Measurements from ENCODE around the gene PLXNA4. TPM values are rescaled to one million over a fixed set of nuclear protein-coding genes. Genes with fewer than 3 reads are reported as not detected.

Gene PLXNA4
- total and polyA plus RNA-seq, 7 experiments from 2014 or later, result 0.05 to 31.6 (median 1.1) TPM

- Histone ChIP-seq H3K9me3 (ENCODE audit: control insufficient read depth in 2 of 3, low read length in 3 of 3) (no peaks in the 10 kb centered on the region), H3K36me3 (ENCODE audit: control insufficient read depth in 2 of 3, insufficient read depth in 3 of 3, low read length in 3 of 3) (no peaks in the 10 kb centered on the region), H3K4me3 (ENCODE audit: low read length) (no peak overlapping the region), H3K27ac (ENCODE audit: low read depth, low read length) (no peak overlapping the region), H3K27me3 (ENCODE audit: control insufficient read depth in 2 of 2, insufficient read depth in 2 of 2, low read length in 2 of 2) (no peaks in the 10 kb centered on the region), H3K4me1 (ENCODE audit: control insufficient read depth in 2 of 2, insufficient read depth in 2 of 2, low read length in 2 of 2) (peaks cover 20 to 43% of the 10 kb centered on the region in 2 donors)
- H3K27me3 Mint-ChIP-seq, result no peaks in the 10 kb centered on the region
- DNase-seq, result no peak
- peaks cover 21 to 93% (median 48%) of the 10 kb centered on the region in 7 donors for H3K4me1 Mint-ChIP-seq
- intact Hi-C loops (cut with micrococcal nuclease), result loop anchor here in 1 of 2 donors (1.0 kb wide), 1 partner anchor 12 kb away; no protein-coding TSS in a partner anchor
- H3K4me3 Mint-ChIP-seq, result peak overlapping the region in 1 of 10 donors; percentile 64
- peaks cover 0 to 44% (median 0%) of the 10 kb centered on the region in 5 donors for H3K36me3 Mint-ChIP-seq
- ATAC-seq, result no peak
- ChIA-PET POLR2A (interaction anchor here (0.7 to 1.4 kb wide), 2 partner anchors 13 to 319 kb away, joined by 3 to 4 read pairs; no protein-coding TSS in a partner anchor), CTCF (no interaction called here)
- peak overlapping the region in 2 of 9 donors; percentile 46 to 69 for H3K27ac Mint-ChIP-seq
- H3K9me3 Mint-ChIP-seq, result peaks cover 0 to 5% (median 0%) of the 10 kb centered on the region in 11 donors
These were observed 125.6 kb downstream of the PLXNA4 start for GRCh38 chr7:132450696-132451095.

- no peak overlapping the region for H3K4me3 ChIP-seq (ENCODE audit: low read length)
- H3K27me3 Mint-ChIP-seq, result no peaks in the 10 kb centered on the region
- H3K27ac ChIP-seq (ENCODE audit: low read depth, low read length), result no peak overlapping the region
- DNase-seq (no peak), ATAC-seq (no peak)
- H3K4me3 Mint-ChIP-seq, result peak overlapping the region in 1 of 10 donors; percentile 64
- no peaks in the 10 kb centered on the region for H3K27me3 ChIP-seq (ENCODE audit: control insufficient read depth in 2 of 2, insufficient read depth in 2 of 2, low read length in 2 of 2)
- no peaks in the 10 kb centered on the region for H3K36me3 ChIP-seq (ENCODE audit: control insufficient read depth in 2 of 3, insufficient read depth in 3 of 3, low read length in 3 of 3)
- H3K4me1 Mint-ChIP-seq, result peaks cover 22 to 93% (median 48%) of the 10 kb centered on the region in 7 donors
- peak overlapping the region in 2 of 9 donors; percentile 46 to 69 for H3K27ac Mint-ChIP-seq
- intact Hi-C loops (cut with micrococcal nuclease), result loop anchor here in 1 of 2 donors (1.0 kb wide), 1 partner anchor 12 kb away; no protein-coding TSS in a partner anchor
- H3K9me3 Mint-ChIP-seq, result peaks cover 0 to 7% (median 0%) of the 10 kb centered on the region in 11 donors
- CTCF ChIA-PET, result no interaction called here
- no peaks in the 10 kb centered on the region for H3K9me3 ChIP-seq (ENCODE audit: control insufficient read depth in 2 of 3, low read length in 3 of 3)
- H3K36me3 Mint-ChIP-seq, result peaks cover 0 to 49% (median 0%) of the 10 kb centered on the region in 5 donors
- POLR2A ChIA-PET, result interaction anchor here (0.7 to 1.4 kb wide), 2 partner anchors 12 to 320 kb away, joined by 3 to 4 read pairs; no protein-coding TSS in a partner anchor
- H3K4me1 ChIP-seq (ENCODE audit: control insufficient read depth in 2 of 2, insufficient read depth in 2 of 2, low read length in 2 of 2), result peaks cover 16 to 43% of the 10 kb centered on the region in 2 donors
These were observed 126.1 kb downstream of the PLXNA4 start for GRCh38 chr7:132450188-132450587.

DNA sequence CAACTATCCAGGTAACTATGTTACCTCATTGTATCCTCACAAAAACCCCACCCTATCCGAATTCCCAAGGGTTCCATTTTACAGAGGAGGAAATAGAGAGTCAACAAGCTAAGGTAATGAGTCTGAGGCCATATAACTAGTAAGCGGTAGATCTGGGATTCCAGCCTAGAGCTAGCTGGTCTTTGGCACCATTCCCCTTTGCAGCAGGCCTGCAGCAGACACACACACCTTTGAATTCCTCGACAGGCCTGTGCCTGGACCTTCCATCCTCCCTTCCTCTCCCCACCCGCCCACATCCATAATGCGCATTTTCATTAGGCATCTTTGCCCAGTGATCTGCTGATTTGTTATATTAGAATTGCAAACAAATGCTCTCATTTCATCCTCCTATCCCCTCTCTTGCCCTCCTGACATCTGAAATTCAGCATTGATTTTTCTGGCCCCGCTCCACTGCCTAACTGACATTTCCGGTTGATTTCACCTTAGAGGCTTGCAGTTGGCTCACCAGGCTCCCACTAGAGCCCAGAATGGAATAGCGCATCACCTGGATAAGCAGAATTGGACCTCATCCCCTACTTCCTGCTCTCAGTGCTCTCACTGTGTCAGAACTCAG is 129.5 kb downstream of the PLXNA4 start:
- Histone ChIP-seq H3K36me3 (ENCODE audit: control insufficient read depth in 2 of 3, insufficient read depth in 3 of 3, low read length in 3 of 3) (no peaks in the 10 kb centered on the region), H3K27ac (ENCODE audit: low read depth, low read length) (no peak overlapping the region), H3K27me3 (ENCODE audit: control insufficient read depth in 2 of 2, insufficient read depth in 2 of 2, low read length in 2 of 2) (no peaks in the 10 kb centered on the region), H3K4me1 (ENCODE audit: control insufficient read depth in 2 of 2, insufficient read depth in 2 of 2, low read length in 2 of 2) (peaks cover 4 to 25% of the 10 kb centered on the region in 2 donors), H3K4me3 (ENCODE audit: low read length) (no peak overlapping the region), H3K9me3 (ENCODE audit: control insufficient read depth in 2 of 3, low read length in 3 of 3) (no peaks in the 10 kb centered on the region)
- H3K36me3 Mint-ChIP-seq, result peaks cover 0 to 47% (median 0%) of the 10 kb centered on the region in 5 donors
- H3K4me3 Mint-ChIP-seq, result peak overlapping the region in 2 of 10 donors; percentile 16 to 30
- ATAC-seq, result no peak
- H3K9me3 Mint-ChIP-seq, result peaks cover 0 to 7% (median 0%) of the 10 kb centered on the region in 11 donors
- ChIA-PET CTCF (no interaction called here), POLR2A (no interaction called here)
- H3K4me1 Mint-ChIP-seq, result peaks cover 22 to 91% (median 47%) of the 10 kb centered on the region in 7 donors
- H3K27me3 Mint-ChIP-seq, result peaks cover 0 to 3% (median 0%) of the 10 kb centered on the region in 5 donors
- H3K27ac Mint-ChIP-seq, result peak overlapping the region in 4 of 9 donors; percentile 41 to 71 (median 56)
- DNase-seq, result no peak
- intact Hi-C loops (cut with micrococcal nuclease), result no loop called here

- H3K27ac ChIP-seq (ENCODE audit: low read depth, low read length), result no peak overlapping the region
- ATAC-seq (peak; percentile 54), DNase-seq (no peak)
- Mint-ChIP-seq H3K36me3 (peaks cover 0 to 49% (median 0%) of the 10 kb centered on the region in 5 donors), H3K27ac (peak overlapping the region in 2 of 9 donors; percentile 41 to 64), H3K9me3 (peaks cover 0 to 7% (median 0%) of the 10 kb centered on the region in 11 donors), H3K4me3 (peak overlapping the region in 2 of 10 donors; percentile 16 to 30), H3K27me3 (peaks cover 0 to 3% (median 0%) of the 10 kb centered on the region in 5 donors), H3K4me1 (peaks cover 22 to 88% (median 47%) of the 10 kb centered on the region in 7 donors)
- intact Hi-C loops (cut with micrococcal nuclease), result no loop called here
- peaks cover 4 to 20% of the 10 kb centered on the region in 2 donors for H3K4me1 ChIP-seq (ENCODE audit: control insufficient read depth in 2 of 2, insufficient read depth in 2 of 2, low read length in 2 of 2)
- POLR2A ChIA-PET, result no interaction called here
- H3K27me3 ChIP-seq (ENCODE audit: control insufficient read depth in 2 of 2, insufficient read depth in 2 of 2, low read length in 2 of 2), result no peaks in the 10 kb centered on the region
- CTCF ChIA-PET, result no interaction called here
- no peaks in the 10 kb centered on the region for H3K9me3 ChIP-seq (ENCODE audit: control insufficient read depth in 2 of 3, low read length in 3 of 3)
- no peak overlapping the region for H3K4me3 ChIP-seq (ENCODE audit: low read length)
- H3K36me3 ChIP-seq (ENCODE audit: control insufficient read depth in 2 of 3, insufficient read depth in 3 of 3, low read length in 3 of 3), result no peaks in the 10 kb centered on the region
These were observed 130.0 kb downstream of the PLXNA4 start for GRCh38 chr7:132446260-132446659.

GRCh38 chr7:132443761-132444520 is 132.3 kb downstream of the PLXNA4 start:
- POLR2A ChIA-PET, result no interaction called here

GRCh38 chr7:132441935-132442334 is 134.3 kb downstream of the PLXNA4 start:
- peaks cover 0 to 3% (median 0%) of the 10 kb centered on the region in 5 donors for H3K27me3 Mint-ChIP-seq
- no peaks in the 10 kb centered on the region for H3K9me3 ChIP-seq (ENCODE audit: control insufficient read depth in 2 of 3, low read length in 3 of 3)
- no peak overlapping the region for H3K27ac ChIP-seq (ENCODE audit: low read depth, low read length)
- CTCF ChIA-PET, result interaction anchor here (0.6 kb wide), 1 partner anchor 67 kb away, joined by 3 read pairs; no protein-coding TSS in a partner anchor
- POLR2A ChIA-PET, result no interaction called here
- no peaks in the 10 kb centered on the region for H3K27me3 ChIP-seq (ENCODE audit: control insufficient read depth in 2 of 2, insufficient read depth in 2 of 2, low read length in 2 of 2)
- H3K4me1 Mint-ChIP-seq, result peaks cover 34 to 90% (median 65%) of the 10 kb centered on the region in 7 donors
- no peaks in the 10 kb centered on the region for H3K36me3 ChIP-seq (ENCODE audit: control insufficient read depth in 2 of 3, insufficient read depth in 3 of 3, low read length in 3 of 3)
- intact Hi-C loops (cut with micrococcal nuclease), result no loop called here
- peak overlapping the region in 3 of 9 donors; percentile 0 to 64 (median 38) for H3K27ac Mint-ChIP-seq
- DNase-seq (no peak), ATAC-seq (no peak)
- H3K4me3 ChIP-seq (ENCODE audit: low read length), result no peak overlapping the region
- H3K4me3 Mint-ChIP-seq, result peak overlapping the region in 1 of 10 donors; percentile 44
- H3K36me3 Mint-ChIP-seq, result peaks cover 0 to 50% (median 0%) of the 10 kb centered on the region in 5 donors
- peaks cover 17 to 38% of the 10 kb centered on the region in 2 donors for H3K4me1 ChIP-seq (ENCODE audit: control insufficient read depth in 2 of 2, insufficient read depth in 2 of 2, low read length in 2 of 2)
- H3K9me3 Mint-ChIP-seq, result peaks cover 0 to 5% (median 0%) of the 10 kb centered on the region in 11 donors

More at GRCh38 chr7:132443761-132444520, 132.3 kb downstream of the PLXNA4 start:
- DNase-seq, result no peak
- Histone ChIP-seq H3K27me3 (ENCODE audit: control insufficient read depth in 2 of 2, insufficient read depth in 2 of 2, low read length in 2 of 2) (no peaks in the 10 kb centered on the region), H3K9me3 (ENCODE audit: control insufficient read depth in 2 of 3, low read length in 3 of 3) (no peaks in the 10 kb centered on the region), H3K4me3 (ENCODE audit: low read length) (no peak overlapping the region), H3K27ac (ENCODE audit: low read depth, low read length) (no peak overlapping the region), H3K36me3 (ENCODE audit: control insufficient read depth in 2 of 3, insufficient read depth in 3 of 3, low read length in 3 of 3) (no peaks in the 10 kb centered on the region), H3K4me1 (ENCODE audit: control insufficient read depth in 2 of 2, insufficient read depth in 2 of 2, low read length in 2 of 2) (peaks cover 0 to 18% of the 10 kb centered on the region in 2 donors)
- CTCF ChIA-PET, result no interaction called here
- Mint-ChIP-seq H3K27ac (peak overlapping the region in 5 of 9 donors; percentile 32 to 70 (median 47)), H3K4me3 (peak overlapping the region in 4 of 10 donors; percentile 5 to 54 (median 19)), H3K36me3 (peaks cover 0 to 52% (median 0%) of the 10 kb centered on the region in 5 donors), H3K4me1 (peaks cover 21 to 87% (median 48%) of the 10 kb centered on the region in 7 donors), H3K9me3 (peaks cover 0 to 5% (median 0%) of the 10 kb centered on the region in 11 donors), H3K27me3 (peaks cover 0 to 3% (median 0%) of the 10 kb centered on the region in 5 donors)
- no peak for ATAC-seq
- intact Hi-C loops (cut with micrococcal nuclease), result no loop called here

Measured in naive thymus-derived CD4-positive, alpha-beta T cell (primary cell).